LoVo (cell line): Measurements from ENCODE around the gene TMEM169.
"Not testable (repeated sequence)": the region's sequence is repeated elsewhere in the genome, so short reads cannot be mapped to it uniquely, and the experiment has no call there.

Experiments used
- DNase-seq: peaks from one replicate; pipeline ENCODE4 v3.0.0-alpha.2; 2016; ENCODE audit warnings: low spot score

The TMEM169 gene

GRCh38 chr2:216131175-216131926, 49.6 kb downstream of the TMEM169 start:
- DNase-seq, result no peak

- DNase-seq, result no peak
Measured at GRCh38 chr2:216132585-216132984, 50.9 kb downstream of the TMEM169 start.

- DNase-seq, result no peak
Measured at GRCh38 chr2:216133397-216133796, 51.7 kb downstream of the TMEM169 start.

GRCh38 chr2:216134958-216135541, 53.3 kb downstream of the TMEM169 start:
- DNase-seq, result no peak

GRCh38 chr2:216139884-216140283, 58.2 kb downstream of the TMEM169 start:
- no peak for DNase-seq

- DNase-seq, result not testable (repeated sequence)
Measured at GRCh38 chr2:216141516-216141915, 59.8 kb downstream of the TMEM169 start.

- DNase-seq, result no peak
Measured at GRCh38 chr2:216142540-216142939, 60.8 kb downstream of the TMEM169 start.

GRCh38 chr2:216144372-216144771, 62.7 kb downstream of the TMEM169 start:
- no peak for DNase-seq

- no peak for DNase-seq
Measured at GRCh38 chr2:216144857-216145256, 63.1 kb downstream of the TMEM169 start.

GRCh38 chr2:216146573-216146972, 64.9 kb downstream of the TMEM169 start:
- no peak for DNase-seq

- DNase-seq, result no peak
Measured at GRCh38 chr2:216147172-216148131, 65.7 kb downstream of the TMEM169 start.

GRCh38 chr2:216148983-216149382, 67.3 kb downstream of the TMEM169 start:
- no peak for DNase-seq

- DNase-seq, result no peak
Measured at GRCh38 chr2:216149741-216150140, 68.0 kb downstream of the TMEM169 start.

- DNase-seq, result no peak
Measured at GRCh38 chr2:216151313-216152025, 69.8 kb downstream of the TMEM169 start.
